Glomerular endothelial cell (primary cell): ENCODE data around the gene PARM1. TPM values are rescaled to one million over a fixed set of nuclear protein-coding genes. Genes with fewer than 3 reads are reported as not detected.

ENCODE experiments used
- DNase-seq: peaks from one replicate; pipeline ENCODE4 v3.0.0-alpha.2; 2011; ENCODE audit warnings: low read depth, low spot score; ENCODE audit errors: extremely low read depth
- total RNA-seq: library from RNA; depleted of rRNA; stranded (reverse); fragments of >200 nt; gene quantifications from 2 replicates; pipeline ENCODE4 v1.2.3, GENCODE V29; 2015

Gene PARM1
- total RNA-seq, 1 donor from 2014 or later: 0.06 TPM

DNA sequence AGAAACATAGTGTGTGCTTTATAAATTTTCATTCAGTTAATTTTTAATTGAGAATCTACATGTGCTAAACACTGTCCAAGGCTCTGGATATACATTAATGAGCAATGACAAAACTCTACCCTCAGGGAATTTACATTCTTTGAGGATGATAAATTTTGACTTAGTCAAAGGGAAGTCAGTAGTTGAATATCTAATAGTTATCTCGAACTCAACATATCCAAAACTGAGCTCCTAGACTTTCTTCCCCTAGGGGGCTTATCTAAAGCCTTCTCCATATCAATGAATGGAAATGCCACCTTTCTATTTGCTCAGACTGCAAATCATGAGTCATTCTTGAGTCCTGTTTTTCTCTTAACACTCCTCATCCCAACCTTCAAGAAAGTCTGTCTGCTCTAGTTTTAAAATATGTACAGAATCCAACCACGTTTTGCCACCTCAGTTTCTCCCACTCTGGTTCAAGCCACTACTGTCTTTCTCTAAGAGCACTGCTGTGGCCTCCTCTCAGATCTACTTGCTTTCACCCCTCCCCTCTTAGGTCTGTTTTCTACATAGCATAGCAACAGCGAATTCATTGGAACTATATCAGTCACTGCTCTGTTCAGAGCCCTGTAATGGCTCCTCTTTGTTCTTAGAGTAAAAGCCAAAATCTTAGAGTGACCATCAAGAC, 9.5 kb downstream of the PARM1 start:
- DNase-seq: no peak

DNA sequence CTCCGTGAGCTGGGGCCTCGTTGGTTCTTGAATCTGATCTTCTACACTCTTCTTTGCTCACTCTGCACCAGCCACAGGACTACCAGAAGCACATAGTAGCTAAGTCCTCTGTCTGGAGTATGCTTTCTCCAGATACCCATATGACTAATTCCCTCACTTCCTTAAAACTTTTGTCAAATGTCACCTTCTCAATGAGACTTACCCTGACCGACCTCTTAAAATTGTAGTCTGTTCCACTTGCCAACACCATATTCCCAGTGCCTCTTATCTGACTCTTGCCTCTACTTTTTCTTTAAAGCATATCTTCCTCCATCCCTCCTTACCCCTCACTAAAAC, 10.0 kb downstream of the PARM1 start:
- DNase-seq: no peak

DNA sequence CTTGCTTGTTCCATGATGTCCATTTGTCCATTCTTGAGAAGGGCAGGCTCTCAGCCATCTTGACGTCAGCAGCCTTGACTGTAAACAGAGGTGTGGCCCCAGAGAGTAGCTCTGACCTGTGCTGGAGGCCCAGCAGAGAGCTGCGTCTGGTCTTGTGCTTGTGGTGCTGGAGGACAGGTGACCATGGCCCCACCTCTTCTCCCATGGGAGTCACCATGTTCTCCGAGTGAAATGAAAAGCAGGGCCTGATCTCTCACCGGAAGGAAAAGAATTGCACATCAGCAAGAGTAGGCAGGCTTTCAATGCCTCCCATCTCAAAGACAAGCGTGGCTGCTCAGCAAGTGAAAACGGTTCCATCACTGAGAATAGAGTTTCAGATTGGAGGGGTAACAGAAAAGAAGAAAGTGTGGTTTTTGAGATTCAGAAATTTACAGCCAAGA, 11.5 kb downstream of the PARM1 start:
- no peak for DNase-seq

DNA sequence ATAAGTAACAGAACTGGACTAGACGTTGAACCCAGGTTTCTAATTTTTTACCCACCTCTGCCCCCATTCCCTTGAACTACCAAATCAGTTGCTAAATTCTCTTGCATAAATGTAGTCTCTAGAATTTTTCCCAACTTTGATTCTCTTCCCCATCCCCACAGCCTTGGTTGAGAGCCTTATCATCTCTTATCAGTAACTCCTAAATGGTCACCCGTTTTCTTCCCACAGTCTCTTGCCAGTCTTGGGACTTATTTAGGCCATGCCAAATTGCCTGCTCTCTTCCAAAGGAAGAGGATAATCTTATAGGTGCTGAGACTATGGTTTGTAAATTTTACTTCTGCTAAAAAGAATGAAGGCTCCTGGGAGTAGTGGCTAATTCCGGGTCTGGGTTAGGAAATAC, 13.3 kb downstream of the PARM1 start:
- DNase-seq: no peak

DNA sequence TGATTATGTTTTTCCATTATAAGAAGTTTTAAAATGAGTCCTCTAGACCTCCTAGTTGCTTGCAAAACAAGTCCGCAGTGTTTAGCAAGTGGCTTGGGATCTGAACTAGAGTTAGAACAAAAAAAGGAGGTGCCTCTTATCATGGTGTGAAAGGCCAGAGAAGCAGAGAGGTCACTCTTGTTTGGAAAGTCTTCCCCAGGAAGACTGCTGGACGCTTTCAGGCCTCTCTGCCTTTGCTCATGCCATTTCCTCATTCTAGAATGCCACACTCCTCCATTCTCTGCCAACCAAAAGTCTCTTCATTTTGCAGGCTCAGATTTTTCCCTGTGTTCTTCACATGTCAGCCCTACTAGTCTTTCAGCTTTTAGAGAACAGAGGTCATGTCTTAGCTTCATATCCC, 14.9 kb downstream of the PARM1 start:
- DNase-seq: no peak

DNA sequence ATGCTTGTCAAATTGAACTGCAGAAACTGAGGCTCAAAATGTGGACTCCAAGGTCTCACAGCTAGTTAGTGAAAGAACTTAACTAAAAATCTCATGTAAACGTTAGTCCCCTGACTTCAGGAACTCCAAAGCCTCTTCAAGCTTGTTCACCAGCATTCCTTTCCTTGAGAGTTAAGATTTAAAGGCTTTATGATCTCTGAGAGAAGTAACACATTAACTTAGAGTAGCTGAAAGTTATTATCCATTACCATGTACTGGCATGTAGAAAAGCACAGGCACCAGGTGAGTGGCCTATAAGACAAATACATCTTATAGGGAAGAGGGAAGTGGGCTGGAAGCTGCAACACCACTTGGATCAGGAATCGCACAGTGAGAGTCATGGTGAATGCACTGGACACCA, 15.3 kb downstream of the PARM1 start:
- DNase-seq: no peak

DNA sequence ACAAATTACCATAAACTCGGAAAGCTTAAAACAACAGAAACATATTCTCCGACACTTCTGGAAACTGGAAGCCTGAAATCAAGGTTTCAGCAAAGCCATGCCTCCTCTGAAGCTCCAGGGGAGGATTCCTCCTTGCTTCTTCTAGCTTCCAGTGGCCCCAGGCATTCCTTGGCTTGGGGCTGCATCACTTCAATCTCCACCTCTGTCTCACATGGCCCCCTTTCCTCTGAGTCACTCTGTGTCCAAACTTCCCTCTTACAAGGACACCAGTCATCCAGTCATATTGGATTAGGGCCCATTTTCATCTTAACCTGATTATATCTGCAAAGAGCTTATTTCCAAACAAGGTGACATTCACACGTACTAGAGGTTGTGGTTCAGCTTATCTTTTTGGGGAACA, 17.3 kb downstream of the PARM1 start:
- DNase-seq: no peak

DNA sequence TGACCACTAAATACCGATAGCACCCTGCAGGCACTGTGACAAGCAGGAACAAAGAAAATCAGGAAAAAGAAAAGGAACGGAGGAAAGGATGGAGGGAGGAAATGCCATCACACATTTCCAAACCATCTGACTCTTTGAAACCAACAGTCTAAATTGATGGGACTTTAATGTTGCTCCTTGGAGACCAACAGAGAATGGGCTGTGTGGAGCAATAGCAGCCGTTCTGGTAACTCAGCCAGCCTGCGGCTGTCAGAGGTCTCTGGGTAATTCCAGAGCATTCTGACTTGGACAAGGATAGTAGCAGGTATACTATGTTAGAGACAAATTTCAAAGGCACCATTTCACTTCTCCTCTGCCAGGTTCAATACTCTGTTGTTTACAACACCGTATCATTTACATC, 18.0 kb downstream of the PARM1 start:
- no peak for DNase-seq

DNA sequence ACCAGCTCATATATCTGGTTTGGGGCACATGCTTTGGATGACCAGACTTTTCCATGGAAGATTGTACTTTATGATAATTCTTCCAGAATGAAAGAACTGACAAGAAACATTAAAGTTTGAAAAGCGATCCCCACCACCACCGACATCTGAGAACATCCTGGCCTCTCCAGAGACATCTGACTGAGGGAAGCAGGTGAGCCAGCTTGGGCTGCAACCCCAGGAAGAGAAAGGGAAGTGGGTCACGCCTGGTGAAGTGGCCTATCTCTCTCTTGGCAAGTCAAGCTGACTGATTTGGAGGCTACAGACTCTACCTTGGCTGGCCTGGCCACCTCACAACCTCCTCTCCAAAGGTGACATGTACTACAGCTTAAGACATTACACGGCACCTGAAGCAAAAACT, 20.7 kb downstream of the PARM1 start:
- DNase-seq: no peak

DNA sequence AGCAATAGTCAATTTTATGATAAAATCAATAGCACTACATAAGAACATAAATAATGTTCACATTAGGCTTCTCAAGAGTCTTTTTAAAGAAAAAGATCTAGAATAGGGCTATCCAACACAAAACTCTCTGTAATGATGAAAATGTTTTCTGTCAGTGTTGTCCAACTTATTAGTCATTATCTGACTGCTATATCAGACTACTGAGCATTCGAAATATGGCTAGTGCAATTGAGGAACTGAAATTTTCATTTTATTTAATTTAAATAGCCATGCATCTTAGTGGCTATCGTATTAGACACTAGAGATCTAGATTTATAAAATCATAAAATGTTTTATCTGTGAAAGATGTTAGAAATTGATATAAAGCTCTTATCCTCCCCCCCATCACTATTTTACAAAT, 26.0 kb downstream of the PARM1 start:
- no peak for DNase-seq

DNA sequence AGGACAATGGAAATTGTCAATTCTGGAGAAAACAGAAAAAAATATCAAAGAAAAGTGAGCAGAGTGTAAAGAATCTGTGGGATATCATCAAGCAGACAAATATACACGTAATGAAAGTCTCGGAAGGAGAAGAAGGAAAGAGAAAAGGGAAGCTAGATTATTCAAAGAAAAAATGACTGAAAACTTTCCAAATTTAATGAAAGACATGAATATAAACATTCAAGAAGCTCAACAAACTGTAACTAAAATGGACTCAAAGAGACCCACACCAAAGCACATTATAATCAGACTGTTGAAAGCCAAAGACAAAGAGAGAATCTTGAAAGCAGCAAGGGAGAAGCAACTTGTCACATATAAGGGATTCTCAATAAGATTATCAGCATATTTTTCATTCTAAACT, 28.3 kb downstream of the PARM1 start:
- DNase-seq: no peak

DNA sequence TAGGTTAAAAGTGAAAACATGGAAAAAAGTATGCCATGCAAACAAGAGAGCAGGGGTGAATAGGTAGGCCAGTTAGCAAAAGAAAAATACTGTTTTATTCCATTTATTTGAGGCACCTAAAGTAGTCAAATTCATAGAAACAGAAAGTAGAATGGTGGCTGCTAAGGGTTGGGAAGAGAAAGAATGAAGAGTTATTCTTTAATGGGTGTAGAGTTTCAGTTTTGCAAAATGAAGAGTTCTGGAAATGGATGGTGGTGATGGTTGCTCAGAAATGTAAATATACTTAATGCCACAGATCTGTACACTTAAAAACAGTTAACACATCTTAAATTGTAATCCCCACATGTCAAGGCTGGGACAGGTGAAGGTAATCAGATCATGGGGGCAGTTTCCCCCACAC, 29.7 kb downstream of the PARM1 start:
- DNase-seq: no peak

DNA sequence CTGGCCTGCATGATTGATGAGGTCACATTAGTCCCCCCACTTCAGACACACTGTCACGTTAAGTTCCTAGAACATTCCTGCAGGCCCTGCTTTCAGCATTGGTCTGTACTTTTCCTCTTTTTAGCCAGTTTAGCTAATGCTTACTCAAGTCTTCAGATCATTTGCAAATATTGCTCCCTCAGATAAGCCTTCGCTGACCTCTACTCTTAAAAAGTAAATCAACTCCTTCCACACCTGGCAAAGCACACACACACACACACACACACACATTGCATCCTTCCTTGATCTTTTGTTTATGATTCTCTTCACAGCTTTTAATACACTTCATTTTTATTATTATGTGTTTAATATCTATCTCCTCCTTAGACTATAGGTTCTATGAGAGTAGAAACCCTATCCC, 31.4 kb downstream of the PARM1 start:
- no peak for DNase-seq

DNA sequence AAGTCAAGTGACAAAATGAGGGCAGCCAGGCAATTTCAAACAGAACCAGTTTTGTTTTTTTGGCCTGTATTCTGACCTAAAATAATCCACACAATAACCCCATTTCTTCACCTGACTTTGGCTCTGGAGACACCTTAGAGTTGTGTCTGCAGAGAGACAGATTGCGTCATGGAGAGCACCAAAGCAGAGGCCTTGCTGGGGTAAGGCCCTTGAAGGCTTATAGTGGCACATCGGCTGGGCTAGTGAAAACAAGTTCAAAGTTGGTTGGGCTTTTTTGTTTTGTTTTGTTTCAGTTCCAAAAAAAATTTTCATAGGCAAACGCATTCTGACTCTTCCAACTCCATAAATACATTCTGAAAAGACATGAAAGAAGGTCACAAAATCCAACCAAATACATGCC, 34.4 kb downstream of the PARM1 start:
- no peak for DNase-seq

DNA sequence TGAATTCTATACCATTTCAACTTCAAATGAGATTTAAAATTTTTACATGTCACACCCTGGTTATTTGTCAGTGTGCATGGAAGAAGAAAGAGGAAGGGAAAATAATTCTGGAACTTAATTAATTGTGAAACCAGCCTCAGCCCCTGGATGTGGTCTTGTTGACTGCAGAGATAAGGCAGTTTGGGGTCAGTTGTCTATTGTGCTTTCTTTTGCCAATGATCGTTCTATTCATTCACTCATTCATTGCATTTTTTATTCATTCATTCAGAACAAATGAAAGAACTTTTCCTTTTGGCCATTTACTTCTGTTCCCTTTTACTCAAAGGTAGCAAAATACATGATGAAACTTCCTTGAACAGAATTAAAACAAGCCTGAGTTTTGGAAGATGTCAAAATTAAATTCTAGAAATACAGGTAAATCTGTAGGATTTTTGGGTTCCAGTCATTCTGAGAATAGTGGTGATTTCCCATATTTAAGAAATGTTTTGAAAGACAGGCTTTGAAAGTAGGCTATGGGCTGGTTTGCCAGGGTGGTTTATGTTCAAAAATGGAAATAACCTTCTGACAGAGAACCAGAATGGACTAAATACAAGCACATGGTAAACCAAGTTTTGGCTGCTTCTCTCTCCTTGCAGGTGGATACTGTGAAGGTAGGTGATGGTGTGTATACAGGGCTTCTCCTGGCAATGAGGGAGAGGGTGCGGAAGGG, 35.7 kb downstream of the PARM1 start:
- no peak for DNase-seq

DNA sequence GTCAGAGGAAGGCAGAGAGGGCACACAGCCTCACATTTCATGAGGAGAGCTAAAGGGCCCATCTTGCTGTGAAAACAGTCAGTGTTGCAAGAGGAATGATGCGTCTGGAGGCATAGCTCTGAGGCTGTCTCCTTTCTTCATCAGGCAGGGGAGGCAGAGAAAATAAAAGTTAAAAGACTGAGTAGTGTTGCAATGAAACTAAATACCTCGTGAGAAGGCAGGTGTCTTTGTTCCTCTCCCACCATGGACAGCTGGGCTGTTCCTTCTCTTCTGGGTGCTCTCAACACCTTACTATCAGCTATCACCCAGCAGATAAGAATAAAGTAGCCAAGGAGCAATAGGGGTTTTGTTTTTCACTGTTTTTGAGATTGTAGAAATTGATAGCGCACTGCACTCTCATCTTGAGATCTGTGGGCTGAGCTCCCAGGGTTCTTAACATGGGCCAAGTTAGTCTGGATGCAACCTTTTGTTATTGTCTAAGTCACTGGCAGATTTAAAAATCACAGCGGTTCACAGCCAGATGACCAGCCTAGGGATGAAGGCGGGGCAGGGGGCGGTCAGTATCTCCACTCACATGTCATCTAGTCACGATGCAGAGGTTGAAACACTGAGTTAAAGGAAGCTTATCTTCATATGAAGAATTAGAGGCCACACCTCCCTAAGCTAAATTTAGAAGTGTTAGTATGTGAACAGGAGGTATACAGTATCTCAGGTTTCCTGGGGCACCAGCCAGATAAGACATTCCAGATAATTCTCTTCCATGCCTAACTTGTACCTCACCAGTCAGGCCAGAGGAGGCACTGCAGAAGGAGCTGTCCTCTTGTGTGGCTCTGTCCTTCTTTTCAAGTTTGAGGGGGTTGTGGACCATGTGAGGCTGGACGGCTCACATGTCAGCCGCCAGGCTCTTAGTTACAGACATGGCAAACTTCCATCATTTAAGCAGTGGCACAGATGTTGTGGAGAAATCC, 36.9 kb downstream of the PARM1 start:
- no peak for DNase-seq

DNA sequence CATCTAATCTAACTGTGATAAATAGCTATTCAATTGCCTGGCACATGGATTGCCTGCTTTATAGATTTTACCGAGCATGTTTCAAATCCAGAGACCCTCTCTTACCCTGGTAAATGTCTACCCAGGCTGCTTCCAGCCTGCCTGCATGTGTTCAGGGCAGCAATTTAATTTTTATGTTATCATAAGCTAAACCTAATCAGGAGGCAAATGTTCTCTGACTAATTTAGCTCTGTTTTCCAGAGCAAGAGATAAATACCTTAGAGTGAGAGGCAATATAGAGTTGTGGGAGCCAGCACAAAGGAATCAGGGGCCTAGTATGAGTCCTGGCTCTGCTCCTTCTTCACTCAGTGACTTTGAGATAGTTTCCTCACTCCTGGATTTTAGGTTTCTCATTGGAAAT, 37.7 kb downstream of the PARM1 start:
- no peak for DNase-seq

DNA sequence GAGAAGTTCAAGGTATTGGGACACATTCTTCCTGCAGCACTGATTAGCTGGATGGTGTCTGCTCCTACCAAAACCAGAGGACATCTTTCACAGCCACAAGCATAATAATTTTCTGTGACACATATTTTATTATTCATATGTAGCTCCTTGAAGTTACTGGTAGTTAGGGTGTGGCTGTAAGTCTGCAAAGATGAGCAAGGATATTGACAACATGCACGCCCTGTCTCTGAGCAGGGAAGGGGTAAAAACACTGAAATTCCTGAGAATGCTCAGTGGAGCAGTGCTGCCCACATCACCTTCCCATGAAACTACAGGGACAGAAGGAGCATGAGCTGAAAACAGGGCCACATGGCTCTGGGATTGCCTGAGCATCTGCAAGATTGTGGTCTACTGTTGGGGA, 38.9 kb downstream of the PARM1 start:
- no peak for DNase-seq

DNA sequence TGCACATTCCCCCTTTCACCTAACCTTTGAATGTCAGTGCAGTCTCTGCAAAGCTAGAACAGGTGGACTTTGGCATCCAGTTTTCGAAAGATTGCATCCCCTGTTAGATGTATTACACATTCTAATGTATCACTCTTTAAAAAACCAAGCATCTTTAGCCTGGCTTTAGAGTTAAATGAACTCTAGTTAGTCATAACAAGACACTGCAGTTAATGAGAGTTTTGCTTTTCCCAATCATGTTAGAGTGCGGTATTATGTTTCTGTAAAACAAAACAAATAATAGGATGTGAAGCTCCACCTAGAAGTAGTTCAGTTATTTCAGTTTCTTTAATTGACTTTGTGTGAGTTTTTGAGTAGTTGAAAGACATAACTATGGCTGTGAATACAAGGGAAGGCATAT, 42.2 kb downstream of the PARM1 start:
- DNase-seq: no peak

DNA sequence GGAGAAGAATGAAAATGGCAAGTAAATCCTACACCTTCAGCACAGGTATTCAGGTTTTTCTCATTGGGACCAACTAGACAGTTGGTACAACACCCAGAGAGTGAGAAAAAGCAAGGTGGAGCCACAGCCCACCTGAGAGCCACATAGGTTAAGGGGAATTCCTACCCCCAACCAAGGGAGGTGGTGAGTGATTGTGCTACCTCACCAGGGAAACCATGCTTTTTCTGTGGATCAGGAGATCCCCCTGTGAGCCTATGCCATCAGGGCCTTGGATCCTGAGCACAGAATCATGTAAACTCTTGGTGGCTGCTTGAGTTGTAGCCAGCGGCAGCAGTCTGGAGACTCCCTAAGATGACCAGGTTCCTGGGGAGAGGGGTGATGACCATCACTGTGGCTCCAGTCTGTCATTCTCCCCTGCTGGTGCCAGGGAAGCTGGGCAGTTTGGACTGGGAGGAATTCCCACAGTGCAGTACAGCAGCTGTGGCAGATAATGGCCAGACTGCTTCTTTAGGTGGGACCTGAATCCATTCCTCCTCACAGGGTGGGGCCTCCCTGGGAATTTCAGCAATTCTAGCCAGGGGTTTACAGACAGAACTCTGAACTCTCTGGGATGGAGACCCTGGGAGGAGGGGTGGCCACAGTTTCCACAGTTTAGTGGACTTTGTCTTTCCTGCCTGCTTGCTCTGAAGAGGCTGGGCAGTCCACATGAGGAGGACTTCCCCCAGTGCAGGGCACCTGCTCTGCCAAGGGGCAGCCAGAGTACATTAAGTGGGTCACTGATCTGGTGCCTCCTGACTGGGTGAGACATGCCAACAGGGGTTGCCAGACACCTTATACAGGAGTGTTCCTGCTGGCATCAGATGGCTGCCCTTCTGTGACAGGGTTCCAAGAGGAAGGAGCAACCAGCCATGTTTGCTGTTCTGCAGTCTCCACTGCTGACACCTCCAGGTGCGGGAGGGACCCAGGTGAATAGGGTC, 43.2 kb downstream of the PARM1 start:
- no peak for DNase-seq
